IMR-90 (cell line): Measurements from ENCODE around the gene PSD2. TPM values are rescaled to one million over a fixed set of nuclear protein-coding genes. Genes with fewer than 3 reads are reported as not detected.

ENCODE experiments used
- ATAC-seq: fragments of 200-7000 bp; cut with Tn5 transposase; 2 replicates; pipeline ENCODE4 v1.9.1; 2020; ENCODE audit warnings: low read depth, mild to moderate bottlenecking, moderate library complexity
- BruUV-seq: library from RNA; stranded (reverse); fragments of 400-500 nt; replicated peaks from 2 replicates; lab custom pipeline; 2021; lab: Mats Ljungman, UMichigan
- CTCF ChIA-PET: fragments of 300-600 bp; formaldehyde crosslinking; extraction: SDS; loops from one replicate; lab custom pipeline; 2021; ENCODE audit warnings: antibody characterized with exemption; lab: Yijun Ruan, JAX
- POLR2A ChIA-PET: fragments of 300-600 bp; sonication (Branson Sonifier 250); formaldehyde crosslinking; loops from one replicate; lab custom pipeline; 2022; ENCODE audit warnings: antibody characterized with exemption; ENCODE audit not compliant: unreplicated experiment; lab: Charles Lee
- DNase-seq: peaks from one replicate; pipeline ENCODE4 v3.0.0; 2013
- H2AFZ ChIP-seq: replicated peaks from 2 replicates; pipeline ENCODE3; 2013; ENCODE audit warnings: low read length, mild to moderate bottlenecking; ENCODE audit not compliant: poor library complexity
- H2AK5ac ChIP-seq: 2 replicates; pipeline ENCODE4 v1.6.1; 2013; ENCODE audit warnings: low read depth, low read length, inconsistent platforms
- H2AK9ac ChIP-seq: replicated peaks from 2 replicates; pipeline ENCODE3; 2013; ENCODE audit warnings: mild to moderate bottlenecking, low read depth, low read length, moderate library complexity; ENCODE audit not compliant: poor library complexity
- H2BK120ac ChIP-seq: 2 replicates; pipeline ENCODE4 v1.6.1; 2013; ENCODE audit warnings: low read depth, low read length, inconsistent platforms
- H2BK15ac ChIP-seq: 3 replicates; pipeline ENCODE4 v1.6.1; 2013; ENCODE audit warnings: low read depth, low read length, inconsistent platforms
- H2BK20ac ChIP-seq: 2 replicates; pipeline ENCODE4 v1.6.1; 2013; ENCODE audit warnings: low read depth, mild to moderate bottlenecking, inconsistent platforms, low read length, moderate library complexity
- H2BK5ac ChIP-seq: 2 replicates; pipeline ENCODE4 v1.6.1; 2013; ENCODE audit warnings: mild to moderate bottlenecking, low read depth, low read length, inconsistent platforms; ENCODE audit not compliant: poor library complexity, severe bottlenecking
- H3K14ac ChIP-seq: replicated peaks from 2 replicates; pipeline ENCODE4 v1.6.1; 2013; ENCODE audit warnings: low read depth, low read length, inconsistent platforms
- H3K18ac ChIP-seq: 2 replicates; pipeline ENCODE4 v1.6.1; 2013; ENCODE audit warnings: low read depth, low read length, control low read depth
- H3K23ac ChIP-seq: 2 replicates; pipeline ENCODE4 v1.6.1; 2013; ENCODE audit warnings: low read depth, low read length, inconsistent platforms
- H3K27ac ChIP-seq: 2 replicates; pipeline ENCODE4 v1.5.1; 2013; ENCODE audit warnings: mild to moderate bottlenecking, control low read depth, low read length; ENCODE audit not compliant: insufficient read depth
- H3K27me3 ChIP-seq: 2 replicates; pipeline ENCODE4 v1.6.1; 2013; ENCODE audit warnings: low read length; ENCODE audit not compliant: control insufficient read depth, insufficient read depth
- H3K36me3 ChIP-seq: 2 replicates; pipeline ENCODE4 v1.6.1; 2013; ENCODE audit warnings: low read length, mixed read lengths; ENCODE audit not compliant: control insufficient read depth, insufficient read depth
- H3K4ac ChIP-seq: 2 replicates; pipeline ENCODE4 v1.6.1; 2013; ENCODE audit warnings: low read depth, low read length, inconsistent platforms
- H3K4me1 ChIP-seq: 2 replicates; pipeline ENCODE4 v1.6.1; 2013; ENCODE audit warnings: low read length, mixed read lengths; ENCODE audit not compliant: control insufficient read depth, insufficient read depth
- H3K4me2 ChIP-seq: 2 replicates; pipeline ENCODE4 v1.6.1; 2013; ENCODE audit warnings: low read depth, mild to moderate bottlenecking, control low read depth, low read length, moderate library complexity
- H3K4me3 ChIP-seq: 2 replicates; pipeline ENCODE4 v1.5.1; 2013; ENCODE audit warnings: low read depth, mild to moderate bottlenecking, control low read depth, low read length, moderate library complexity; ENCODE audit not compliant: insufficient read depth
- H3K56ac ChIP-seq: 2 replicates; pipeline ENCODE4 v1.6.1; 2013; ENCODE audit warnings: low read length, inconsistent platforms; ENCODE audit not compliant: insufficient read depth; ENCODE audit errors: extremely low read depth
- H3K79me1 ChIP-seq, 2 experiments: 2 replicates each; pipeline ENCODE4 v1.6.1; 2013; ENCODE audit warnings: low read length in 2 of 2, inconsistent platforms in 1 of 2, low read depth in 1 of 2
- H3K9ac ChIP-seq: 2 replicates; pipeline ENCODE4 v1.6.1; 2013; ENCODE audit warnings: low read depth, low read length, control low read depth
- H3K9me1 ChIP-seq: 2 replicates; pipeline ENCODE4 v1.6.1; 2013; ENCODE audit warnings: low read length, inconsistent platforms; ENCODE audit not compliant: insufficient read depth
- H3K9me3 ChIP-seq: 2 replicates; pipeline ENCODE4 v1.6.1; 2013; ENCODE audit warnings: low read length; ENCODE audit not compliant: control insufficient read depth, insufficient read depth
- H4K20me1 ChIP-seq: 2 replicates; pipeline ENCODE4 v1.6.1; 2013; ENCODE audit warnings: low read length, inconsistent platforms; ENCODE audit not compliant: insufficient read depth
- H4K5ac ChIP-seq: 2 replicates; pipeline ENCODE4 v1.6.1; 2013; ENCODE audit warnings: mild to moderate bottlenecking, low read depth, low read length, control low read depth
- H4K8ac ChIP-seq, 2 experiments: 2 replicates each; pipeline ENCODE4 v1.6.1; 2013; ENCODE audit warnings: low read depth in 2 of 2, low read length in 2 of 2, control low read depth in 1 of 2, inconsistent platforms in 1 of 2
- H4K91ac ChIP-seq: 2 replicates; pipeline ENCODE4 v1.6.1; 2013; ENCODE audit warnings: low read depth, low read length, inconsistent platforms; ENCODE audit not compliant: insufficient read depth
- CEBPB ChIP-seq: IDR thresholded peaks from 2 replicates; pipeline ENCODE4 v1.6.1; 2012; ENCODE audit warnings: low read depth, low read length, improper control_type of control experiment
- CTCF ChIP-seq: conservative IDR thresholded peaks from 2 replicates; pipeline ENCODE4 v1.5.1; 2012; ENCODE audit warnings: mild to moderate bottlenecking, low read depth, low read length, improper control_type of control experiment
- ELK1 ChIP-seq: fragments of 150-350 bp; IDR thresholded peaks from 2 replicates; pipeline ENCODE4 v1.6.1; 2016; ENCODE audit warnings: low read depth, mild to moderate bottlenecking, low read length, moderate library complexity, borderline replicate concordance
- MAFK ChIP-seq: IDR thresholded peaks from 2 replicates; pipeline ENCODE4 v1.6.1; 2012; ENCODE audit warnings: low read depth, low read length, improper control_type of control experiment
- MAZ ChIP-seq: IDR thresholded peaks from 2 replicates; pipeline ENCODE4 v1.6.1; 2012; ENCODE audit warnings: low read depth, mild to moderate bottlenecking, low read length, improper control_type of control experiment, moderate library complexity, borderline replicate concordance
- MXI1 ChIP-seq: IDR thresholded peaks from 2 replicates; pipeline ENCODE4 v1.6.1; 2012; ENCODE audit warnings: low read depth, mild to moderate bottlenecking, low read length, moderate library complexity, borderline replicate concordance
- NFE2L2 ChIP-seq: fragments of 150-350 bp; IDR thresholded peaks from 2 replicates; pipeline ENCODE4 v1.6.1; 2016; ENCODE audit warnings: low read depth, mild to moderate bottlenecking, low read length
- POLR2A ChIP-seq: IDR thresholded peaks from 2 replicates; pipeline ENCODE4 v1.6.1; 2012; ENCODE audit warnings: mild to moderate bottlenecking, low read depth, low read length
- RAD21 ChIP-seq: IDR thresholded peaks from 2 replicates; pipeline ENCODE4 v1.6.1; 2012; ENCODE audit warnings: low read length, improper control_type of control experiment
- RCOR1 ChIP-seq: IDR thresholded peaks from 2 replicates; pipeline ENCODE4 v1.6.1; 2012; ENCODE audit warnings: mild to moderate bottlenecking, low read length, improper control_type of control experiment; ENCODE audit not compliant: insufficient replicate concordance
- RFX5 ChIP-seq: IDR thresholded peaks from 2 replicates; pipeline ENCODE4 v1.8.0; 2012; ENCODE audit warnings: low read depth, mild to moderate bottlenecking, low read length, moderate library complexity
- SMC3 ChIP-seq: fragments of 150-350 bp; IDR thresholded peaks from 2 replicates; pipeline ENCODE4 v1.6.1; 2016; ENCODE audit warnings: low read depth, mild to moderate bottlenecking, antibody characterized with exemption, low read length, moderate library complexity
- WGBS, 2 experiments: methylation state at CpG; one replicate each; pipeline versions ENCODE4 v1.1.5 to v1.1.7; 2013; ENCODE audit warnings: missing lambda C conversion rate in 2 of 2; ENCODE audit not compliant: insufficient read length in 1 of 2; ENCODE audit errors: extremely low coverage in 2 of 2; 5-methylcytosine and 5-hydroxymethylcytosine counted together
- dilution Hi-C: fragments of 300-500 bp; cut with HindIII; formaldehyde crosslinking; loops from one replicate; pipeline ENCODE4 v1.14.3; 2018; ENCODE audit warnings: low sequenced_read_pairs; ENCODE audit not compliant: unreplicated experiment
- in situ Hi-C: fragments of 300-500 bp; cut with MboI; formaldehyde crosslinking; loops from 3 replicates; pipeline ENCODE4 v1.14.3; 2019; ENCODE audit warnings: low sequenced_read_pairs, inconsistent platforms, mixed read lengths
- intact Hi-C: fragments of 100-400 bp; cut with micrococcal nuclease; formaldehyde crosslinking; loops from 2 replicates; pipeline ENCODE4 v1.10.0; 2022
- polyA plus RNA-seq, 3 experiments: library from polyadenylated mRNA; depleted of rRNA; stranded (reverse); fragments of >200 nt; gene quantifications; 2 replicates each; pipeline ENCODE4 v1.2.3, GENCODE V29; 2012; ENCODE audit warnings: low replicate concordance in 1 of 3
- total RNA-seq: library from RNA; depleted of rRNA; stranded (reverse); fragments of >200 nt; gene quantifications from 2 replicates; pipeline ENCODE4 v1.2.3, GENCODE V29; 2012

The PSD2 gene
- total and polyA plus RNA-seq, 2 of the 4 experiments (the other 2 are of a cell fraction) = 0.05 TPM; not detected in 1

- H3K4me1 ChIP-seq = no peaks in the 10 kb centered on the region
- no peak overlapping the region for H3K9ac ChIP-seq
- H3K36me3 ChIP-seq = no peaks in the 10 kb centered on the region
- no peak overlapping the region for H4K91ac ChIP-seq
- no peak overlapping the region for H3K14ac ChIP-seq
- H3K27ac ChIP-seq = no peak overlapping the region
- ATAC-seq (peak; percentile 53), DNase-seq (no peak)
- no peak overlapping the region for H2BK5ac ChIP-seq
- no peak overlapping the region for H3K4me2 ChIP-seq
- no peak overlapping the region for H3K56ac ChIP-seq
- H4K5ac ChIP-seq = no peak overlapping the region
- 16% methylated on average over 7 of the region's 9 CpGs; no CpG with 5 or more reads in 1 of the 2 experiments for WGBS, 2 experiments
- in situ Hi-C loops (no loop called here), intact Hi-C loops (loop anchor here (5.0 kb wide), 1 partner anchor 104 kb away; no protein-coding TSS in a partner anchor), dilution Hi-C loops (no loop called here)
- no peak overlapping the region for H2BK120ac ChIP-seq
- H2BK20ac ChIP-seq = no peak overlapping the region
- no peak overlapping the region for H3K4ac ChIP-seq
- H3K9me3 ChIP-seq = no peaks in the 10 kb centered on the region
- H2AFZ ChIP-seq = no peak overlapping the region
- H3K79me1 ChIP-seq = no peaks in the 10 kb centered on the region
- no peaks in the 10 kb centered on the region for H4K20me1 ChIP-seq
- H2AK9ac ChIP-seq = no peak overlapping the region
- H3K4me3 ChIP-seq = no peak overlapping the region
- H3K27me3 ChIP-seq = peaks cover 70% of the 10 kb centered on the region
- ChIA-PET CTCF (interaction anchor here (0.6 to 2.6 kb wide), 2 partner anchors 76 to 106 kb away, joined by 3 to 11 read pairs; no protein-coding TSS in a partner anchor), POLR2A (no interaction called here)
- H3K18ac ChIP-seq = no peak overlapping the region
- no TSS peak for BruUV-seq
- H4K8ac ChIP-seq = no peak overlapping the region
- no peak overlapping the region for H2AK5ac ChIP-seq
- H3K23ac ChIP-seq = no peak overlapping the region
- H2BK15ac ChIP-seq = no peak overlapping the region
- TF ChIP-seq ELK1 (no peak), MAFK (no peak), MXI1 (no peak), RCOR1 (no peak), MAZ (no peak), CEBPB (no peak), RFX5 (no peak), NFE2L2 (no peak), POLR2A (no peak), RAD21 (no peak), CTCF (no peak), SMC3 (no peak)
- no peaks in the 10 kb centered on the region for H3K9me1 ChIP-seq
Observed at GRCh38 chr5:139863361-139863760, 67.8 kb downstream of the PSD2 start.
